ENCODE results near the gene DCK.
A peak's percentile ranks its signal among the peaks of the same experiment; 100 is the strongest.
"Not testable (repeated sequence)": the region's sequence is repeated elsewhere in the genome, so short reads cannot be mapped to it uniquely, and the experiment has no call there.

Gene DCK

DNA sequence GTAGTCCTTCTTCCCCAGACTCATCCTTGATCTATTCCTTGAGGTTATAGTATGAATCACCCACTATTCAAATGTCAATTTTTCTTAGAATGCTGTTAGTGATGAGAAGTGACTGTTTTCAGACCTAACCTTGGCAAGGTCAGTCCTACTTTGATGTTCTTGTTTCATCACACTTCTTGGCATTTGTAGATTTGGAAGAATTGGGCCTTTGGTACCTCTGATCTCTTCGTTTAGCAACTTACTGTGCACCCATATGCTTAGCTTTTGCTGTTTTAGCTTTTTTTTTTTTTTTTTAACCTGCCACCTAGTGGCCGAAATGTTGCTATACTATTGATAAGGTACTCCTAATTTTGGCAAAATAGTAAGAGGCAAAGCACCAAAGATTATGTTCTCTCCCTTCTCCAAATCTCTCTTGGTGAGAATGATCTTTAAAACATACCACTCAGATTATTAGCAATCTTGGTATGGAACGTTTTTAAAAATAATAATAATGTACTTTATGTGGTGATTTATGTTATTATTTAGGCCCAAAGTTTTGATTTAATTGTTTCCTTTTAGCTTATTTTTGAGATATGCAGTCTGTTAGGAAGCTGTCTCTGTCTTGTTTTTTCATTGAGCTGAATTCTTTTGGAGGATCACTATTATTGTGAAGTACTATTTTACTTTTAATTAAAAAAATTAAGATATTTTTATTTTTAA, 16.6 kb downstream of the DCK start:
- no peak overlapping the region for H3K23ac ChIP-seq (ENCODE audit: low read length)
- H3K9me3 ChIP-seq (ENCODE audit: insufficient read depth, low read depth, low read length): no peaks in the 10 kb centered on the region
- H2BK120ac ChIP-seq (ENCODE audit: insufficient read depth, low read length, poor library complexity): no peak overlapping the region
- H3K4me1 ChIP-seq (ENCODE audit: control insufficient read depth in 1 of 2, insufficient read depth in 2 of 2, low read length in 2 of 2): no peaks in the 10 kb centered on the region
- H3K18ac ChIP-seq (ENCODE audit: low read length): no peak overlapping the region
- H2BK12ac ChIP-seq (ENCODE audit: low read length): no peak overlapping the region
- no peak overlapping the region for H3K4me3 ChIP-seq (ENCODE audit: low read depth, low read length)
- no peak overlapping the region for H3K4me2 ChIP-seq (ENCODE audit: low read length)
- H3K79me1 ChIP-seq (ENCODE audit: low read length): no peaks in the 10 kb centered on the region
- H3K79me2 ChIP-seq (ENCODE audit: control insufficient read depth, insufficient read depth, low read length, poor library complexity): no peaks in the 10 kb centered on the region
- no peak overlapping the region for H3K14ac ChIP-seq (ENCODE audit: low read length)
- no peak overlapping the region for H4K12ac ChIP-seq (ENCODE audit: low read depth, low read length)
- H3K27ac ChIP-seq (ENCODE audit: low read depth, low read length): no peak overlapping the region
- H3K27me3 ChIP-seq (ENCODE audit: insufficient read depth, low read length): no peaks in the 10 kb centered on the region
- no peak overlapping the region for H3K9ac ChIP-seq (ENCODE audit: low read length)
- WGBS (ENCODE audit: extremely low coverage, insufficient coverage, insufficient read length): no CpG with 5 or more reads among the region's 3 CpGs
- H2AK5ac ChIP-seq (ENCODE audit: low read length): no peak overlapping the region
- DNase-seq: peak; percentile 2 to 77
- no peak overlapping the region for H2AFZ ChIP-seq (ENCODE audit: insufficient read depth, low read length, poor library complexity)
- H3K4ac ChIP-seq (ENCODE audit: low read depth, low read length): no peak overlapping the region
- no peak overlapping the region for H4K8ac ChIP-seq (ENCODE audit: low read depth, low read length)
- H4K91ac ChIP-seq (ENCODE audit: low read depth, low read length): no peak overlapping the region
- peaks cover 0 to 1% of the 10 kb centered on the region in 2 experiments for H3K36me3 ChIP-seq (ENCODE audit: control insufficient read depth in 1 of 2, insufficient read depth in 2 of 2, low read length in 2 of 2)
- H2BK5ac ChIP-seq (ENCODE audit: low read depth, low read length, poor library complexity): no peak overlapping the region

DNA sequence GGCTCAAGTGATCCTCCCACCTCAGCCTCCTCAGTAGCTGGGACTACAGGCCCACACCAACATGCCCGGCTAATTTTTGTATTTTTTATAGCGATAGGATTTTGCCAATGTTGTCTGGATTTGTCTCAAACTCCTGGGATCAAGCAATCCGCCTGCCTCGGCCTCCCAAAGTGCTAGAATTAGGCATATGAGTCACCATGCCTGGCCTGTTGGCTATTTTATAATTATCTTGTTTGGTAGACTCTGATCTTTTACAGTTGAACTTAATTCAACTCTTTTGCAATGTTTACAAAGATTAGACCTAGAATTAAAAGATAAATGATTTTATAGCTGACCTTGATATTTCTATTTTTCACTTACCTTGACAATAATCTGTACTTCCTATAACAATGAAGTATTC, 18.0 kb downstream of the DCK start:
- Histone ChIP-seq H3K4me2 (ENCODE audit: low read length) (no peak overlapping the region), H2BK5ac (ENCODE audit: low read depth, low read length, poor library complexity) (no peak overlapping the region), H3K23ac (ENCODE audit: low read length) (no peak overlapping the region), H4K8ac (ENCODE audit: low read depth, low read length) (no peak overlapping the region), H2AK5ac (ENCODE audit: low read length) (no peak overlapping the region), H3K4me1 (ENCODE audit: control insufficient read depth in 1 of 2, insufficient read depth in 2 of 2, low read length in 2 of 2) (no peaks in the 10 kb centered on the region), H3K79me2 (ENCODE audit: control insufficient read depth, insufficient read depth, low read length, poor library complexity) (no peaks in the 10 kb centered on the region), H3K9me3 (ENCODE audit: insufficient read depth, low read depth, low read length) (no peaks in the 10 kb centered on the region), H4K91ac (ENCODE audit: low read depth, low read length) (no peak overlapping the region), H3K27ac (ENCODE audit: low read depth, low read length) (no peak overlapping the region), H3K27me3 (ENCODE audit: insufficient read depth, low read length) (no peaks in the 10 kb centered on the region), H2AFZ (ENCODE audit: insufficient read depth, low read length, poor library complexity) (no peak overlapping the region), H2BK120ac (ENCODE audit: insufficient read depth, low read length, poor library complexity) (no peak overlapping the region), H3K79me1 (ENCODE audit: low read length) (no peaks in the 10 kb centered on the region), H3K18ac (ENCODE audit: low read length) (no peak overlapping the region), H3K9ac (ENCODE audit: low read length) (no peak overlapping the region), H3K4ac (ENCODE audit: low read depth, low read length) (no peak overlapping the region), H3K36me3 (ENCODE audit: control insufficient read depth in 1 of 2, insufficient read depth in 2 of 2, low read length in 2 of 2) (peaks cover 0 to 1% of the 10 kb centered on the region in 2 experiments), H4K12ac (ENCODE audit: low read depth, low read length) (no peak overlapping the region), H3K4me3 (ENCODE audit: low read depth, low read length) (no peak overlapping the region), H2BK12ac (ENCODE audit: low read length) (no peak overlapping the region), H3K14ac (ENCODE audit: low read length) (no peak overlapping the region)
- WGBS (ENCODE audit: extremely low coverage, insufficient coverage, insufficient read length): no CpG with 5 or more reads among the region's 4 CpGs
- no peak for DNase-seq

DNA sequence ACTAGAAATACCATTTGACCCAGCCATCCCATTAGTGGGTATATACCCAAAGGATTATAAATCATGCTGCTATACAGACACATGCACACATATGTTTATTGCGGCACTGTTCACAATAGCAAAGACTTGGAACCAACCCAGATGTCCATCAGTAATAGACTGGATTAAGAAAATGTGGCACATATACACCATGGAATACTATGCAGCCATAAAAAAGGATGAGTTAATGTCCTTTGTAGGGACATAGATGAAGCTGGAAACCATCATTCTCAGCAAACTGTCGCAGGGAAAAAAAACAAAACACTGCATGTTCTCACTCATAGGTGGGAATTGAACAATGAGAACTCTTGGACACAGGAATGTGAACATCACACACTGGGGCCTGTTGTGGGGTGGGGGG, 23.9 kb downstream of the DCK start:
- DNase-seq; H3K79me1 ChIP-seq (ENCODE audit: low read length); H3K9ac ChIP-seq (ENCODE audit: low read length); H4K12ac ChIP-seq (ENCODE audit: low read depth, low read length); H3K27me3 ChIP-seq (ENCODE audit: insufficient read depth, low read length); H3K4ac ChIP-seq (ENCODE audit: low read depth, low read length); H2BK5ac ChIP-seq (ENCODE audit: low read depth, low read length, poor library complexity); H3K18ac ChIP-seq (ENCODE audit: low read length); H3K27ac ChIP-seq (ENCODE audit: low read depth, low read length); H3K79me2 ChIP-seq (ENCODE audit: control insufficient read depth, insufficient read depth, low read length, poor library complexity); H4K8ac ChIP-seq (ENCODE audit: low read depth, low read length); H3K4me3 ChIP-seq (ENCODE audit: low read depth, low read length); H2AK5ac ChIP-seq (ENCODE audit: low read length); H2AFZ ChIP-seq (ENCODE audit: insufficient read depth, low read length, poor library complexity); H2BK12ac ChIP-seq (ENCODE audit: low read length); H3K14ac ChIP-seq (ENCODE audit: low read length); H2BK120ac ChIP-seq (ENCODE audit: insufficient read depth, low read length, poor library complexity); H3K23ac ChIP-seq (ENCODE audit: low read length); H3K4me1 ChIP-seq (ENCODE audit: control insufficient read depth in 1 of 2, insufficient read depth in 2 of 2, low read length in 2 of 2); H4K91ac ChIP-seq (ENCODE audit: low read depth, low read length); H3K9me3 ChIP-seq (ENCODE audit: insufficient read depth, low read depth, low read length); H3K4me2 ChIP-seq (ENCODE audit: low read length); H3K36me3 ChIP-seq (ENCODE audit: control insufficient read depth in 1 of 2, insufficient read depth in 2 of 2, low read length in 2 of 2): not testable (repeated sequence)
- no CpG with 5 or more reads among the region's 2 CpGs for WGBS (ENCODE audit: extremely low coverage, insufficient coverage, insufficient read length)

DNA sequence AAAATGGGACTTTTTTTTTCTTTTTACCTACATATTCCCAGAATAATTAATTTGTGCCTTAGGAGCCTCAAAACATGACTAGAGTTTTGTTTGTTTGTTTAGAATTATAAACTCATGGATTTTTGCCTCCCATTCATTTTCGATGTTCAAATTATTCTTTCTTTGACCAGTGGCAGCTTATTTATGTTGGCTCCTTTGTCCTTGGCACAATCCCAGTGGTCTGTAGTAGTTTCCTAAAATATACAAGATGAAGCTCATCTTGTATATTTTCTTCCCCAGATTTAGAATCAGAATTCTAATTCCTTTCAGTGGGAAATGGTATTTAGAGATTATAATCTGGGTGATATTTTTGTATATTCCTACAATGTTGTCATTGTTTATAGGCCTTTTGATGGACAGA, 27.2 kb downstream of the DCK start:
- H2AFZ ChIP-seq (ENCODE audit: insufficient read depth, low read length, poor library complexity): no peak overlapping the region
- no peak overlapping the region for H3K23ac ChIP-seq (ENCODE audit: low read length)
- H3K4me1 ChIP-seq (ENCODE audit: control insufficient read depth in 1 of 2, insufficient read depth in 2 of 2, low read length in 2 of 2): no peaks in the 10 kb centered on the region
- no peaks in the 10 kb centered on the region for H3K9me3 ChIP-seq (ENCODE audit: insufficient read depth, low read depth, low read length)
- no peak overlapping the region for H4K12ac ChIP-seq (ENCODE audit: low read depth, low read length)
- no peak overlapping the region for H3K18ac ChIP-seq (ENCODE audit: low read length)
- H3K27ac ChIP-seq (ENCODE audit: low read depth, low read length): no peak overlapping the region
- no peak overlapping the region for H4K8ac ChIP-seq (ENCODE audit: low read depth, low read length)
- H3K36me3 ChIP-seq (ENCODE audit: control insufficient read depth in 1 of 2, insufficient read depth in 2 of 2, low read length in 2 of 2): no peaks in the 10 kb centered on the region
- H3K9ac ChIP-seq (ENCODE audit: low read length): no peak overlapping the region
- no peak overlapping the region for H2BK12ac ChIP-seq (ENCODE audit: low read length)
- H3K4me3 ChIP-seq (ENCODE audit: low read depth, low read length): no peak overlapping the region
- DNase-seq: no peak
- H3K4ac ChIP-seq (ENCODE audit: low read depth, low read length): no peak overlapping the region
- no peak overlapping the region for H2AK5ac ChIP-seq (ENCODE audit: low read length)
- H3K14ac ChIP-seq (ENCODE audit: low read length): no peak overlapping the region
- H3K79me1 ChIP-seq (ENCODE audit: low read length): no peaks in the 10 kb centered on the region
- no peak overlapping the region for H4K91ac ChIP-seq (ENCODE audit: low read depth, low read length)
- no peak overlapping the region for H3K4me2 ChIP-seq (ENCODE audit: low read length)
- H2BK120ac ChIP-seq (ENCODE audit: insufficient read depth, low read length, poor library complexity): no peak overlapping the region
- no peak overlapping the region for H2BK5ac ChIP-seq (ENCODE audit: low read depth, low read length, poor library complexity)
- no peaks in the 10 kb centered on the region for H3K27me3 ChIP-seq (ENCODE audit: insufficient read depth, low read length)
- WGBS (ENCODE audit: extremely low coverage, insufficient coverage, insufficient read length): no CpG with 5 or more reads among the region's 1 CpG
- H3K79me2 ChIP-seq (ENCODE audit: control insufficient read depth, insufficient read depth, low read length, poor library complexity): no peaks in the 10 kb centered on the region
